Activated gamma-delta T cell treated with anti-CD3 and anti-CD28 coated beads, Interleukin-2, amount 50 U/mL, for 16 hours (primary cell): ENCODE measurements around the gene LEMD3.

Experiments
- DNase-seq: peaks from one replicate; pipeline ENCODE4 v3.0.0-alpha.2; 2020; ENCODE audit warnings: low read depth

The LEMD3 gene

DNA sequence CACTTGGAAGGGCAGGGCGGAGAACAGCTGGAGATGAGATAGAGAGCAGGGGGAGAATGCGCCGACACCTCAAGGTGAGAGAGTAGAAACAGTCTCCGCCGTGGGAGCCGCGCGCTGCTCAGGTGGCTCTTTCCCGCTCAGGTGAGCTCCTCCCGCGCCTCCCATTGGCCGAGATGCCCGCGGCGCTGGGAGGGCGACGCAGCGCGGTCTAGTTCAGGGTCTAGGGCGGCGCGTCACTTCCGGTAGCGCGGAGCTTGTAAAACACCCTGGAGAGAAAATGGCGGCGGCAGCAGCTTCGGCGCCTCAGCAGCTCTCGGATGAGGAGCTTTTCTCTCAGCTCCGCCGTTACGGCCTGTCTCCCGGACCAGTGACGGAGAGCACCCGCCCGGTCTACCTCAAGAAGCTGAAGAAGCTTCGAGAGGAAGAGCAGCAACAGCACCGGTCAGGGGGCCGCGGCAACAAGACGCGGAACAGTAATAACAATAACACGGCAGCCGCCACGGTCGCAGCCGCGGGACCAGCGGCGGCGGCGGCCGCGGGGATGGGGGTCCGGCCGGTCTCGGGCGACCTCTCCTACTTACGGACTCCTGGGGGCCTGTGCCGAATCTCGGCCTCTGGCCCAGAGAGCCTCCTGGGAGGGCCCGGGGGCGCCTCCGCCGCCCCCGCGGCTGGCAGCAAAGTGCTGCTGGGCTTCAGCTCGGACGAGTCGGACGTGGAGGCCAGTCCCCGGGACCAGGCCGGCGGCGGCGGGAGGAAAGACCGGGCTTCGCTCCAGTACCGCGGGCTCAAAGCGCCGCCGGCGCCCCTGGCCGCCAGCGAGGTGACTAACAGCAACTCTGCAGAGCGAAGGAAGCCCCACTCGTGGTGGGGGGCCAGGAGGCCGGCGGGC lies at the start of gene LEMD3:
Gene LEMD3 (plus strand): TSS at position 264 of the 889 bp plus-strand sequence. CDS start 14 bp downstream, at position 278.
- peak; percentile 84 for DNase-seq

DNA sequence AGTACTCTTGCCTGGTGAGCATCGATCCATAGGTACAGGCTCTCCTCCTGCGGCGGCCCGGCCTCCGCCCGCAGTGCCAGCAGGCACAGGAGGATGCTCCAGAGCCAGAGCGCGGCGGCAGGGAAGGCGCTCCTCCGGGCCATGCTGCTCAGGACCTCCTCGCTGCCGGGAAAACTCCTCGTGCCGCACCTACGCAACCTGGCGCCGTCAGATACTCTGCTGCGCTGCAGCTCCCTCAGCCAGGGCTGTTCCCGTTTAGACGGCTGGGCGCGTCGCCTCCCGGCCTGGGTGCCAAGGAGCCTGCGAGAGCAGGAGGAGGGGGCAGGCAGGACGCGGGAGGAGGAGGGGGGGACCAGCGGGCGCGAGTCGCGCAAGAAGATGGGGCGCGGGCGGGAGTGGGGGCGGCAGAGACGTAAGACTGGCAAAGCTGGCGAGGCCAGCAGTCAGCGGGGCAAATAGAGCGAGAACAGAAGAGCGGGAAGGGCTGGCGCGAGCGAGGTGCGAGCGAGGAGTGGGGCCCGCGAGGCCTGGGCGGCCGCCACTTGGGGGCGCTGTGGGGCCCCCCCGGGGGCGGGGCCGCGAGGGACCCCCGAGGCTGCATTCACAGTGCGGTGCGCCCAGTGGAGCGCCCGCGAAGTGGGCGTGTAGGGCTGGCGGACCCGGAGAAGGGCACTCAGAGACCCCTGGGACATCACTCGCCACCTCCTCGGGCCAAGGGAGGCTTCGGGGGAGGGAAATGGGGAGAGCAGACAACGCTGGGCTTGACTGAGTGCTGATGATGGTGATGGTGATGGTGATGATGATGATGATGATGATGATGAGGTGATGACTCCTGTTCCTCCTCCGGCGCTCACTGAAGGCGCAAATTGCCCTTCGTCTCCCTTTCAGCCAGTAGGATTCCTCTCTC lies 48.1 kb upstream of the LEMD3 start, which contains the start of gene WIF1:
Gene WIF1 (minus strand): TSS at position 257 of the 907 bp plus-strand sequence. CDS start 114 bp downstream, at position 143.
- no peak for DNase-seq

GRCh38 chr12:65121956-65122469 lies 47.4 kb upstream of the LEMD3 start:
- DNase-seq: no peak

DNA sequence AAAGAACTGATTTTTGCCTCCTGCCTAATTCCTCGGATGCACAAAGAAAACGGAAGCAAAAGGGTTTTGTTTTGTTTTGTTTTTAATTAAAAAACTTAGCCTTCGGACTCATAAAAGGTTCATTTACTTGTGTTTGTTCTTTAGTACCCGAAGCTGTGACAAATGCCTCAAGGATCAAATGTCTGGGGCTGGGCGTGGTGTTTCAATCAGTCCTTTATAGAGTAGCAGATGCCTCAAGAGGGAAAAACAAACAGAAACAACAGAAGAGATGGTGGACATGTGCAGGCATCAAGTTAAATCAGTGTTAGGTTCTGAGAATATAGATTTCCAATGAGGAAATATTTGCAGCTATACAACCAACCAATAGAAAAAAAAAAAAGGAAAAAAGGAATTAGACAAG lies 46.7 kb upstream of the LEMD3 start:
- DNase-seq: no peak

DNA sequence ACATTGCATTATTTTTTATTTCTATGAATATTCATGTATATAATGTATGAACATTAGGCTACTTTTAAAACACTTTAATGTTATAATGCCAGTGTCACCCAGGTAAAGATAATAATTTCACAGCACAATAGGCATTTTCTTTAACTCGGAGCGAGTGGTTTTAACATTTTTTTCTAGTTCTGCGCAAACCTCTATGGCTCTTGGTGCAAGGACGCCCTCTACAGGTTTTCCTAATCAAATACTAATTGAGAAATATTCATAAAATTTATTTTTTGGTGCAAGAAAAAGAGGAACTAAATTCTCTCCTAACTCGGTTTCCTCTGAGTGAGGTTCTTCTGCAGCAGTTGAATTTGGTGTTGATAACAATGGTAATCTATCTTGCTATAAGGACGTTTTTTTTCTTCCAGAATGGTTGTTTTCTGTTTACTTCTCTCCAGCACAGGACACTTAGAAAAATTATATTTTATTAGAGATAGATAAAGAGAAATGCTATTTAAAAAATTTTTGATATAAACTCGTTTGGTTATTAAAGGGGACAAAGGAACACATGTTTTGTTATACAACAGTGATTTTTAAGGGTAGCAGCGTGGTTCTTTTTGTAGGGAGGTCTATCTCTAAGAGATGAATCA lies 45.8 kb upstream of the LEMD3 start:
- DNase-seq: no peak

DNA sequence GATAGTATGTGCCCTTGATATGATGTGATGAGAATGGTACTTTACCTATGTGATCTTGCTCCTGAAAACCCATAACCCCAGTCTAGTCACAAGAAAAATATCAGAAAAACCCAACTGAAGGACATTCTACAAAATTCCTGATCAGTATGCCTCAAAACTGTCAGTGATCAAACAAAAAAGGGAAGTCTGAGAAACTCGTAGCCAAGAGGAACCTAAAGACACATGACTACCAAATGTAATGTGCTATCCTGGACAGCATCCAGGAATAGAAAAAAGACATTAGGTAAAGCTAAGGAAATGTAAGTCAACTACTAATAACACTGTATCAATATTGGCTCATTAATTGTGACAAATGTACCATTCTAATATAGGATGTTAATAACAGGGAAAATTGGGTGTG lies 44.1 kb upstream of the LEMD3 start:
- DNase-seq: no peak

DNA sequence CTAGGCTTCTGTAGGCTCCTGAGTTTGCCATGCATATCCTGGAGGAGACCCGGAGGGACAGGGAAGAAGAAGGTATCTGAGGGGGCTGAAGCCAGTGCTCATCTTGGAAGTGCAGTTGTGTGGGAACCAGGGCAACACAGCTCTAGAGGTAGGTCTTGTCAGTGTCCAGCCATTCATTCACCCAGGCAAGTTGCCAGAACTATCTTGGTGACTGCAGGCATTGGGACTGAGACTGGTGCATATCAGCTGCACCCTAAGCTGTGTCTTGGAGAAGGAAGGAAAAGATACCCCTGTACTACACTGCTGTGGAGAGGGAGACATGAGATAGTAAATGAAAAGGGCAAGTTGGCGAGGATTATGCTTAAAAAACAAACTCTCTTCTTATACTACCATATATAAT lies 43.4 kb upstream of the LEMD3 start:
- no peak for DNase-seq

- DNase-seq: no peak
These were observed 42.9 kb upstream of the LEMD3 start for GRCh38 chr12:65126482-65126881.

DNA sequence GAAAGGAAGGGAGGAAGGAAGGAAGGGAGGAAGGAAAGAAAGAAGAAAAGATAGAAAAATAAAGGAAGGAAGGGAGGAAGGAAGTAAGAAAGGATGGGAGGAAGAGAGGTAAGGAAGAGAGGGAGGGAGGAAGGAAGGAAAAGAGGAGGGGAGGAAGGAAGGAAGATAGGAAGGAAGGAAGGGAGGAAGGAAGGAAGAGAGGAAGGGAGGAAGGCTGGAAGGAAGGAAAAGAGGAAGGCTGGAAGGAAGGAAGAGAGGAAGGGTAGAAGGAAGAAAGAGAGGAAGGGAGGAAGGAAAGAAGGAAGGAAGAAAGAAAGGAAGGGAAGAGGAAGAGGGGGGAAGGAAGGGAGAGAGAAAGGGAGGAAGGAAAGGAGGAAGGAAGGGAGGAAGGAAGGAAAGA lies 35.5 kb upstream of the LEMD3 start:
- no peak for DNase-seq

GRCh38 chr12:65139389-65139788 lies 30.0 kb upstream of the LEMD3 start:
- DNase-seq: no peak

GRCh38 chr12:65140738-65141137 lies 28.6 kb upstream of the LEMD3 start:
- DNase-seq: no peak

GRCh38 chr12:65147312-65147905 lies 22.0 kb upstream of the LEMD3 start:
- no peak for DNase-seq

GRCh38 chr12:65152012-65152411 lies 17.4 kb upstream of the LEMD3 start:
- no peak for DNase-seq

DNA sequence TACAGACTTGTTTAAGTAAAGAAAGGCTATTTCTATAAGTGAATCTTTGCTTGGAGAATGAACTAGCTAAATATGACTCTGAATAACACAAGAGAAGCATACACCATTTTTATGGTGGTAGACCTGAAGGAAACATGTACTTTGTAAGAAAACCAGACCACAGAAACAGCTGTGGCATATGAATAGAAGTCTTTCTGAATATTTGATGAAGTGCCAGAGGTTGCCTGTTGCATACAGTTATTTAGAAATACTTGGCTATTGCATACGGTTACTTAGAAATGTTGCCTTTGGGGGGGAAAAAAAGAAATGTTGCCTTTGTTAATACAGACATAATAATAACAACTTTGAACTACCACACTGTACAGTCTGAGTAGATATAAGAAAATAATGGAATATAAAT lies 16.8 kb upstream of the LEMD3 start:
- no peak for DNase-seq

DNA sequence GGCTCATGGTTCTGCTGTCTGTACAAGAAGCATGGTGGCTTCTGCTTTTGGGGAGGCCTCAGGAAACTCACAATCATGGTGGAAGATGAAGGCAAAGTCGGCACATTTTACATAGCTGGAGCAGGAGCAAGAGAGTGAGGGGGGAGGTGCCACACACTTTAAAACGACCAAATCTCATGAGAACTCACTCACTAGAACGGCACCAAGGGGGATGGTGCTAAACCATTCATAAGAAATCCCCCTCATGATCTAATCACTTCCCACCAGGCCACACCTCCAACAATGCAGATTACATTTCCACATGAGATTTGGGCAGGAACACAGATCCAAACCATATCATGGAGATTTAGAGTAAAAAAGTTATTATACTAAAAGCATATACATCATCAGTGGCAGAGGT lies 13.6 kb upstream of the LEMD3 start:
- no peak for DNase-seq

- no peak for DNase-seq
These were observed 13.0 kb upstream of the LEMD3 start for GRCh38 chr12:65156366-65156841.

DNA sequence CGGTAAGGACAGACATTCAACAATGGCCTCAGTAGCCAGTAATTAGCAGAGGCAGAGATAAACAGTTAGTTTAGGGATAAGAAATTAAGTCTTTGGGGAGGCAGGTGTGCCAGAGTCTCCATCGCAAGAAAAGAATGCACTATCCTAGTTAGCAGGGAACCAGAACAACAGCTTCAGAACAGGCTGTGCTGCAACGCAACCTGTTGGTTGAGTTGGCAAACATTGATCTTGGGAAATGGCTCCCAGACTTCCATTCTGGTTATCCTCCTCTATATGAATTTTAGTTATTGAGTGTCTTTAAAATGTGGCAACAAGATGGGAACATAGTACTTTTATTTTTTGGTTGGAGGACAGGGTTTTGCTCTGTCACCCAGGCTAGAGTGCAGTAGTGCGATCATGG lies 12.3 kb upstream of the LEMD3 start:
- DNase-seq: no peak

DNA sequence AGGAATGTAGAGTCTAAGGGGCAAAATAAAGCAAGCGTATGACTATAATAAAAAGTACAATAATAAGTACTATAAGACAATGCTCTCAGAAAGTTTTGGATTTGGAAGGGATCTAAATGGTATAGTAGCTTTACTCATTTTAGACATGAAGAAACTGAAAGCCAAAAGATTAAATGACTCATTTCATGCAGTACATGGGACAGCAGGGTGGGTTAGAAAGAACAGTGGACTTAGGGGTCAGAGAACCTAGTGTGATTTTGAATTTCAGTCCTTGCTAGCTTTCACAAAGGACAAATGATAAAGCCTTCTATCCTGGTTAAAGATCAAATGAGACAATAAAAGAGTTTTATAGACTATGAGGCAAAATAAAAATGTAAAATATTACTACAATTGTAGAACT lies 6.8 kb upstream of the LEMD3 start:
- no peak for DNase-seq

DNA sequence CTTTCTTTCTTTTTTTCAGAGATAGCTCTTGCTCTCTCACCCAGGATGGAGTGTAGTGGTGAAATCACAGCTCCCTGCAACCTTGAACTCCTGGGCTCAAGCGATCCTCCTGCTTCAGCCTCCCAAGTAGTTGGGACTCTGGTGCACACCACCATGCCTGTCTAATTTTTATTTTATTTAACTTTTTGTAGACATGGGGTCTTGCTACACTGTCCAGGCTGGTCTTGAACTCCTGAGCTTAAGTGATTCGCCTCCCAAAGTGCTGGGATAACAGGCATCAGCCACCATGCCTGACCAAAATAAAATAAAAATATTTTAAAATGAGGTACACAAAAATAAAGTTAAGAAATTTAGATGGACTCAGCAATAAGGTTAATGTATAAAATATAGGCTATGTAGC lies 5.1 kb upstream of the LEMD3 start:
- no peak for DNase-seq

GRCh38 chr12:65164774-65165173 lies 4.6 kb upstream of the LEMD3 start:
- no peak for DNase-seq

DNA sequence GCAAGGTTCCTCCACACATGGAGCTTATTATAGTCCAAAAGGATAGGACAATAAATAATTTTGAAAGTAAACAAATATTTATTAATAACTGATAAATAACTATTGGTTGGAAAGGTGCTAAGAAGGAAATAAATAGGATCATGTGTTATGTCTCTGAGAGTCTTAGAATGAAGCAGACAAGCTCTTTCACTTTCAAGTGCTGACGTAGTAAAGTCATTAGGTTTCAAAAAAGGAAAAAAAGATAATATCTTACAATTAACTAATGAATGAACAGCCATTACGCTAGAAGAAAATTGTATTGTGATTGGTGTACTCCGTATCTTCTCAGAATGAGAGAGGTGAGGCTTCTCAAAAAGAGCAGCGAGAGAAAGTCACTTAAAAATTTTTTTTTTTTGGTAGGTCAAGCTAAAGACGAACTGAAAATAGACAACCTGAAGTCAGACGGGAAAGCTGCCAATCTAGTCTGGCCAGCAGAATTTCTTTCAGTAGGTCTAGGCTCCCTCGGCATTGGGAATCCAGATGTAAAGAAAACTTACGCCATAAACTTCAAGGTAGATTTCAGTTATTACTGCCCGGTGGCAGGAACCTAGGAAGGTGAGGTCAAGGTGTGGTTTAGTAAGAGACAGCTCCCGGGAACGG lies 583 bp upstream of the LEMD3 start:
- DNase-seq: no peak
